T1000 (cell line): Measurements from ENCODE around the gene RNF141.

Source experiments
- DNase-seq: peaks from one replicate; lab custom pipeline; 2025; ENCODE audit warnings: mixed read lengths; lab: John Stamatoyannopoulos, UW

RNF141 gene

GRCh38 chr11:10480760-10481159 lies 60.2 kb downstream of the RNF141 start:
- DNase-seq, result no peak

DNA sequence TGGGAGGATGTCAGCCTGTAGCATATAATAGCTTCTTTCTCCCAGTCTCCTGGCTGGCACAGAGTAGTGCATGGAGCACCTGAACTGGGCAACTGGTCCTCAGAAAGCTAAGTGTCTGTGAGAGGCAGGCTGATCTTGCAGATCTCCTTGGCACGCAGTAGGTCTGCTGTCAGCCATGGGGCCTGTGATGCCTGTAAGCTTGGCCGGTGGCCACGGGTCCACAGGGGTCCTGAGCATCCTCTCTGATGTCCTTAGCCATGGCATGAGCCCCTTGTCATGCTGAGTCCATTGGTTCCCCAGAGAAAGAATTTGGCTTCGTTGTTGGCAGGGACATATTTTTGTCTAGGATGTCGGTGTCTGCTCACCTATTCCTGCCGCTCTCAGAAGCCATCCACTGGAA lies 61.0 kb downstream of the RNF141 start:
- no peak for DNase-seq

- DNase-seq, result no peak
Measured at GRCh38 chr11:10478574-10479550, 62.1 kb downstream of the RNF141 start.

DNA sequence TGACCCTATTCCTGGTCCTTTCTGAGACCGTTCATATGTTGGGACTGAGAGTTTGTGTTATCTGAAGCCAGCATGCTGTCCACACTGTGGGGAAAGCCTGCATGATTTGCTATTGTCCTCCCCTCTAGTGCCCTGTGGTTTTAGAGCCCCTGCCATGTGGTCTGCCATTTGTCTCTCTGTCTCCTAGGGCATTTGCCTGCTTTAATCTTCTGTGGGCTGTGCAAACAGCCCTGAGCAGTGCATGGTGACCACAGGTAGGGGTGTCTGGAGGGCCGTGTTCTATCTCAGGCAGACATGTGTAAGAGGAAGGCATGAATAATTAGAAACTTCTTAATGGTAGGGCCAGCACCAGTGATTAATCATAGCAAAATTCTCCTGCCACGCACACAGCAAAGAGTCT lies 62.9 kb downstream of the RNF141 start:
- DNase-seq, result no peak

GRCh38 chr11:10477690-10478046 lies 63.3 kb downstream of the RNF141 start:
- DNase-seq, result no peak

DNA sequence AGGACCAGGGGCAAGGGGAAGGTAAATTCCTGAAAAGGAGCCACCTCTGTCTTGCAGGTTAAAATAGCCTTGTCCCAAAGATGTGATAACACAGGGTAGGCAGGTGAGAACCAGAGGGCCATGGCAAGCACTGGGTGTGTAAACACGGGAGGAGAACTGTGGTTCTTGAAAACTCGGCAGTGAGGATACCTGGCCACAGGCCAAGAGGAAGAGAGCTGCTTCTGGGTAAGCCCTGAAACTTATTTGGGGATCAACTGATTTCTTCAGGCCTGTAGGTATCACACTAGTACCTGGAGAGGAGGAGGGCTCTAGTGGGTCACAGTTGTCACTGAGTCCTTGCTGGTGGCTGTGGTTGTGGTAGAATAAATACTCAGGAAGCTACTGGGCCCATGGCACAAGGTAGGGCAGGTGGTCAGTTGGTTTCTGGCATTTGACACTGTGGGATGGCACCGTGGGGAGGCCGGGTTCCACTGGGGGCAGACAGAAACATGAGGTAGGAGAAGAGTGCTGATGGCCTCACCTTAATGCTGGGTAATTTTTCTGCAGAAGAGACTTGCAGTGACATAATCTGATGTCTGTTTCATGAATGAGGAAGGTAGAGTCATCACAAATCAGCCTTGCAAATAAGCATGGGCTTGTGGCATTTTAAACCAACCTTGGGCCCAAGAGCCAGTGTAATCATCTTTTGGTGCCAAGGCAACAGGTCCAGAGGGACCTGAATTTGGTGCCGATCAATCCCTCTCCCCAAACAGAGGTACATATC lies 63.9 kb downstream of the RNF141 start:
- DNase-seq, result no peak

GRCh38 chr11:10476342-10476741 lies 64.6 kb downstream of the RNF141 start:
- no peak for DNase-seq

- no peak for DNase-seq
Measured at GRCh38 chr11:10474551-10474950, 66.4 kb downstream of the RNF141 start.

GRCh38 chr11:10473371-10473770 lies 67.6 kb downstream of the RNF141 start:
- DNase-seq, result no peak

DNA sequence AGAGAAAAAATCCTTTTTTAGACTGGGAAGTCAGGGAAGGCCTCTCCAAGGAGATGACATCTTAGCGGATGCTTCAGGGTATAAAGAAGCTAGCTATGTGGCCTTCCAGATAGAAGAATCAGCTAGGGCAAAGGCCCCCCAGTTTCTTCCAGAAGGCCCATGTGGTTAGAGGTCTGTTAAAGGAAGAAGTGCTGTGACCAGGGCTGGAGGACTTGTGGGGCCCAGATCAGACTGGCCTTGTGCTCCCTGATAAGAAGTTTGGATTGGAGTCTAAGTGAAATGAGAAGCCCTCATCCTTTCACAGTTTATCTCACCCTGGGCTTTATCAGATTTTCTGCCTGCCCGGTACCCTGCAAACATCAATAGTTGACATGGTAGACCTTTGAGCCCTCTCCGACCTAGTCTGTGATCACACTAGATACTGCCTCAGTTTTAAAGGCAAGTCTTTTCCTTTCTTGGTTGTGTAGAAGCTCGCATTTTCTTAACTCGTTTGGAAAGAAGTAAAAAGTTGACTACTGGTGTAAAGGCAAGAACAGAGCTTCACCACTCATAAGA lies 78.2 kb downstream of the RNF141 start:
- DNase-seq, result no peak
